Prostate gland (tissue), 2 donors: ENCODE data around the gene MBD3L3.
"Not testable (repeated sequence)": the region's sequence is repeated elsewhere in the genome, so short reads cannot be mapped to it uniquely, and the experiment has no call there.

Source experiments
- CTCF ChIP-seq, 4 experiments: fragments of 200-600 bp in 2 of 4; fragments of 450-650 bp in 2 of 4; sonication (generic) in 2 of 4; IDR thresholded peaks; 1 replicate in 3 of 4; 2 replicates in 1 of 4; pipeline ENCODE4 v1.5.1; 2016 to 2019; ENCODE audit warnings: antibody characterized with exemption in 4 of 4, mild to moderate bottlenecking in 2 of 4, moderate library complexity in 2 of 4
- POLR2AphosphoS5 ChIP-seq: sonication (generic); formaldehyde crosslinking; IDR thresholded peaks from one replicate; pipeline ENCODE4 v1.6.1; 2017; ENCODE audit warnings: antibody characterized with exemption

DNA sequence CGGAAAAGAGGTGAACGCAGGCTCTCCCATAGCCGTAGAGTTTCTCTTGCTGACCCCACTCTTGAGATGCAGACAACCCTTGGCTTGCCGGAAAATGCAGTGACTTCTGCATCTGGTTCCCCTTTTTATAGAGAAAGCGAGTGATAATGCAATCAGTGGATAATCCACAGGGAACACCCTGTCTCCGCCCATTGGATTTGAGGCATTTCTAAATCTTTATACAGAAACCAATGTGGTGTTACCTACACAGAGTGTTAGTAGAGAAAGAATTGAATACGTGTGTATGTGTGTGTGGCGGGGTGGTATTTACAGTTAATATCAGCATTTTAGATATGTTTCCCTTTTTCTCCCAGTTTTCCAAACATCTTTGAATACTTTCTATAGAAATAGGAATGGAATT is at the start of gene MBD3L3:
- TF ChIP-seq CTCF (IDR thresholded peaks at IDR 0.05); POLR2AphosphoS5: not testable (repeated sequence)
